Right lobe of liver (tissue), 4 donors: Measurements from ENCODE around the gene LRRC63.

Experiments
- CTCF ChIP-seq, 4 donors: fragments of 200-600 bp in 3 of 4; fragments of 450-650 bp in 1 of 4; IDR thresholded peaks; one replicate each; pipeline versions ENCODE4 v1.5.1 to v1.8.0; 2016 to 2022; ENCODE audit warnings: antibody characterized with exemption in 4 of 4, mild to moderate bottlenecking in 2 of 4
- POLR2A ChIP-seq: fragments of 450-650 bp; IDR thresholded peaks from one replicate; pipeline ENCODE4 v1.6.1; 2017; ENCODE audit warnings: antibody characterized with exemption, mild to moderate bottlenecking
- donor health status: DM: no; HTN: no; CAD: no.
- donor health status: DM: no; HTN: no; CAD: no.
- donor health status: DM: no; HTN: yes; CAD: no.

GRCh38 chr13:46164661-46165060, 47.1 kb upstream of the LRRC63 start:
- TF ChIP-seq CTCF (IDR thresholded peaks at IDR 0.05) (no peak), POLR2A (no peak)
